Psoas muscle (tissue), 8 donors: ENCODE measurements around the gene PRKRIP1. TPM values are rescaled to one million over a fixed set of nuclear protein-coding genes. Genes with fewer than 3 reads are reported as not detected.

Source experiments
- ATAC-seq, 4 donors: fragments of 200-7000 bp; cut with Tn5 transposase; one replicate each; pipeline ENCODE4 v1.9.1; 2020; ENCODE audit warnings: moderate library complexity in 3 of 4, mild to moderate bottlenecking in 2 of 4
- DNase-seq, 2 donors: peaks; one replicate each; pipeline ENCODE4 v3.0.0-alpha.2; 2020
- H3K27ac ChIP-seq: fragments of 200-600 bp; one replicate; pipeline ENCODE4 v1.8.0; 2022
- H3K27me3 ChIP-seq, 3 donors: fragments of 200-600 bp in 1 of 3; one replicate each; pipeline versions ENCODE4 v1.6.1 to v1.8.0; 2013 to 2022; ENCODE audit warnings: low read length in 2 of 3, mild to moderate bottlenecking in 2 of 3, moderate library complexity in 1 of 3; ENCODE audit not compliant: insufficient read depth in 3 of 3
- H3K36me3 ChIP-seq, 2 donors: fragments of 200-600 bp in 1 of 2; one replicate each; pipeline versions ENCODE4 v1.6.1 to v1.8.0; 2013 to 2022; ENCODE audit warnings: low read depth in 1 of 2, mild to moderate bottlenecking in 1 of 2, moderate library complexity in 1 of 2; ENCODE audit not compliant: insufficient read depth in 1 of 2
- H3K4me1 ChIP-seq: fragments of 200-600 bp; one replicate; pipeline ENCODE4 v1.8.0; 2022
- H3K4me3 ChIP-seq: fragments of 200-600 bp; one replicate; pipeline ENCODE4 v1.8.0; 2022; ENCODE audit warnings: mild to moderate bottlenecking
- H3K9me3 ChIP-seq: fragments of 200-600 bp; one replicate; pipeline ENCODE4 v1.8.0; 2022
- CTCF ChIP-seq: fragments of 200-600 bp; IDR thresholded peaks from one replicate; pipeline ENCODE4 v1.8.0; 2022; ENCODE audit warnings: antibody characterized with exemption
- WGBS, 3 donors: extraction: QIAGEN DNeasy Blood & Tissue Kit; methylation state at CpG; one replicate each; pipeline versions ENCODE4 v1.1.6 to v1.1.7; 2013; 5-methylcytosine and 5-hydroxymethylcytosine counted together
- intact Hi-C, 2 donors: fragments of 100-400 bp; cut with DNase I; formaldehyde crosslinking; loops; one replicate each; pipeline versions ENCODE4 v1.11.0 to v1.14.2; 2022
- polyA plus RNA-seq, 3 donors: library from polyadenylated mRNA; stranded (reverse); fragments of 200-250 nt; gene quantifications; one replicate each; pipeline ENCODE4 v1.2.3, GENCODE V29; 2013
- total RNA-seq, 4 donors: library from RNA; stranded (reverse); fragmentation: NEBNext Ultra II Directional in 2 of 4; extraction: Animal tissue kit (Norgen Biotek cat#: 25700) in 2 of 4; gene quantifications; one replicate each; pipeline versions ENCODE4 v1.2.1 to v1.2.4, GENCODE V29; 2021 to 2023
- donor health status: healthy with polysubstance abuse.
- donor health status: DM: no; HTN: no; CAD: no; lungs with moderate emphysema.
- donor health status: Bipolar disorder and iron deficiency.
- donor health status: healthy.
- donor health status: DM: yes; HTN: yes; CAD: no.
- donor health status: DM: no; HTN: no; CAD: no.
- donor health status: DM: no; HTN: no; CAD: no.
- donor health status: DM: yes; HTN: yes; CAD: no.

Gene PRKRIP1
- total and polyA plus RNA-seq, 7 donors, result 9.7 to 20.4 (median 15.8) TPM

DNA sequence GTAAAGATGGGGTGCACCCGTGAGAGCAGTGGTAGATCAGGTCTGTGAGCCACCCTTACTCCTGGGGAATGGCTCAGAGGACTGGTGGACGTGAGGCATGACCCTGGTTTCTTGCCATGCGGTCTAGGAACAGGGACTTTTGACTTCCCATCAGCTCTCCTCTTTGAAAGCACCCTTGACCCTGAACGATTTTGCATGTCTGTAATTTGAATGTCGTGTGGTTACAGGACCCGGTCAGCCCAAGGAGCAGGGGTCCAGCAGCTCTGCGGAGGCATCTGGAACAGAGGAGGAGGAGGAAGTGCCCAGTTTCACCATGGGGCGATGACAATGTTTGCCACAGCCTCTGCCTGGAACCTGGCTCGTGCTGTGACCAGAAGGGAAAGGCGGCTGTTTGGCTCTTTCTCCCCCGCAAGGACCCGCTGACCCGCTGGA is 28.6 kb downstream of the PRKRIP1 start:
- 75 to 86% (median 85%) methylated on average over 13 of the region's 13 CpGs for WGBS, 3 donors
- Histone ChIP-seq H3K36me3 (peaks cover 2 to 64% of the 10 kb centered on the region in 2 donors), H3K4me1 (no peaks in the 10 kb centered on the region), H3K4me3 (no peak overlapping the region), H3K27ac (no peak overlapping the region), H3K9me3 (no peaks in the 10 kb centered on the region), H3K27me3 (no peaks in the 10 kb centered on the region)
- DNase-seq, result no peak
- no peak for ATAC-seq
- no peak for TF ChIP-seq CTCF
- intact Hi-C loops, result no loop called here

DNA sequence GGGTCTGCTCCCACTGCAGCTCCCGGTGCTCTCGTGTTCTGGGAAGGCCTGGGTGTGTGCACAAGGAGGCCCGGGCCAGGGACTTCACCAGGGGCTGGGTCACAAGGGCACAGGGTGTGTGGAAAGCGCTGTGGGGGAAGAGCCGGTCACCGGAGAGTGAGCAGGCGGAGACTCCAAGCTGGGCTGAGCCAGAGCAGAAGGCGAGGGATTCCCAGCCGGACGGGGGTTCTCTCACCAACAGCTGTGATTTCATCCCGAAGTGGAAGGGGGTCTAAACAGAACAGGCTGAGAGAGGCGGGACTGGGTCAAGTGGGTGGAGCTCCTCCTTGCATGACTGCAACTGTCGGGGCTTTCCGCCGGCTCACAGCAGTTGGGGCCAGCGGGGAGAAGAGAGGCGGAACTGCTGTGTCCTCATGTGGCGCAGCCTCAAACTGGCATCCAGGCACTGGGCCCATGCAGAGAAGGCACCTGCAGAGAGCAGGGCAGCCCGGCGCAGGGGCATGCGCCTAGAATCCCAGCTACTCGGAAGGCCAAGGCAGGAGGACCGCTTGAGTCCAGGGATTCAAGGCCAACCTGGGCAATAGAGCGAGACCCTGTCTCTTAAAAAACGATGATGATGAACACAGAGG is 29.6 kb downstream of the PRKRIP1 start:
- Histone ChIP-seq H3K4me1 (no peaks in the 10 kb centered on the region), H3K36me3 (peaks cover 2 to 61% of the 10 kb centered on the region in 2 donors), H3K27me3 (no peaks in the 10 kb centered on the region), H3K27ac (no peak overlapping the region), H3K4me3 (no peak overlapping the region), H3K9me3 (no peaks in the 10 kb centered on the region)
- 66 to 70% (median 69%) methylated on average over 21 to 25 of the region's 25 CpGs for WGBS, 3 donors
- no peak for TF ChIP-seq CTCF
- intact Hi-C loops, result no loop called here
- ATAC-seq (peak; percentile 30 to 51 (median 34)), DNase-seq (peak; percentile 39 to 69)

GRCh38 chr7:102426268-102427018 is 30.3 kb downstream of the PRKRIP1 start:
- Histone ChIP-seq H3K9me3 (no peaks in the 10 kb centered on the region), H3K36me3 (peaks cover 2 to 54% of the 10 kb centered on the region in 2 donors), H3K4me3 (no peak overlapping the region), H3K27me3 (no peaks in the 10 kb centered on the region), H3K4me1 (no peaks in the 10 kb centered on the region), H3K27ac (peak overlapping the region; percentile 1)
- no peak for DNase-seq
- ATAC-seq, result no peak
- WGBS, 3 donors, result 83 to 87% (median 83%) methylated on average over 16 of the region's 16 CpGs
- no peak for TF ChIP-seq CTCF
- intact Hi-C loops, result no loop called here

GRCh38 chr7:102427019-102427405 is 30.8 kb downstream of the PRKRIP1 start:
- Histone ChIP-seq H3K9me3 (no peaks in the 10 kb centered on the region), H3K36me3 (peaks cover 2 to 49% of the 10 kb centered on the region in 2 donors), H3K4me3 (no peak overlapping the region), H3K4me1 (no peaks in the 10 kb centered on the region), H3K27me3 (no peaks in the 10 kb centered on the region), H3K27ac (peak overlapping the region; percentile 1)
- ATAC-seq (no peak), DNase-seq (no peak)
- TF ChIP-seq CTCF, result no peak
- intact Hi-C loops, result no loop called here
- 87 to 93% (median 88%) methylated on average over 5 of the region's 5 CpGs for WGBS, 3 donors
